T-helper 2 cell (primary cell): ENCODE data around the gene SLC25A28.

Source experiments
- DNase-seq, 5 experiments: peaks; one replicate each; pipeline versions ENCODE4 v3.0.0 to v3.0.0-alpha.2; 2012 to 2022
- total RNA-seq, 2 donors: gene quantifications; one replicate each; lab custom pipeline; 2026; lab: John Stamatoyannopoulos, UW

SLC25A28 gene, protein sequence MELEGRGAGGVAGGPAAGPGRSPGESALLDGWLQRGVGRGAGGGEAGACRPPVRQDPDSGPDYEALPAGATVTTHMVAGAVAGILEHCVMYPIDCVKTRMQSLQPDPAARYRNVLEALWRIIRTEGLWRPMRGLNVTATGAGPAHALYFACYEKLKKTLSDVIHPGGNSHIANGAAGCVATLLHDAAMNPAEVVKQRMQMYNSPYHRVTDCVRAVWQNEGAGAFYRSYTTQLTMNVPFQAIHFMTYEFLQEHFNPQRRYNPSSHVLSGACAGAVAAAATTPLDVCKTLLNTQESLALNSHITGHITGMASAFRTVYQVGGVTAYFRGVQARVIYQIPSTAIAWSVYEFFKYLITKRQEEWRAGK
- total RNA-seq = 38.7 to 60.7 reads per million in 2 donors

DNA sequence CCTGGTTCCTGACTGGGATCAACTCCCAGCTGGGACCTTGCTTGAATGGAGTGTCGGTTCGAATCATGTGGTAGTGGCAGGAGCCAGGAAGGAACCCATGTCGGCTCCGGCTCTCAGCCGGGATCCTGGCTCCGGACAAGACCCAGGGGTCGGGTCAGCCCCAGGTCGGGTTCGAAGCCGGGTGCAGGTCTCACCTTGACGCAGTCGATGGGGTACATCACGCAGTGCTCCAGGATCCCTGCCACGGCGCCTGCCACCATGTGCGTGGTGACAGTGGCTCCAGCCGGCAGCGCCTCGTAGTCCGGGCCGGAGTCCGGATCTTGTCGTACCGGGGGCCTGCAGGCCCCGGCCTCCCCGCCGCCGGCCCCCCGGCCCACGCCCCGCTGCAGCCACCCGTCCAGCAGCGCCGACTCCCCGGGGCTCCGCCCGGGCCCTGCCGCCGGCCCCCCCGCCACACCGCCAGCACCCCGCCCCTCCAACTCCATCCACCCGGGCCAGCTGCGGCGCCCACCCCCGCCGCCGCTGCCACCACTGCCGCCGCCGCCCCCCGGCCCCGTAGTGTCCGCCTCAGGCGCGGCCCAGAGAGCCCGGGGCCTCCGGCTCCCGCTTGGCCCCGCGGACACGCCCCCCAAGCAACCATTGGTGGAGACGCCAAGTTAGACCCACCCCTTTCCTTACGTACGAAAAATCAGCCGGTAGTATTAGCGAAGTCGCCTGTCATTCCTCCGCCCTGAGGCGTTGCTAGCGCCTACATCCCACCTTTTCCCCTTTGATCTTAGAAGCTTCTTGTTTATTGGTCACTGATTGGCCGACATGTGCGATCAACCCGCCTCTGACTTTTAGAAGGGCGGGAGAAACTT is at the start of gene SLC25A28:
Gene SLC25A28 (minus strand): TSS at position 589 of the 860 bp plus-strand sequence. CDS start 104 bp downstream, at position 485.
- DNase-seq = peak in 4 of 5 experiments; percentile 78 to 100 (median 92)

DNA sequence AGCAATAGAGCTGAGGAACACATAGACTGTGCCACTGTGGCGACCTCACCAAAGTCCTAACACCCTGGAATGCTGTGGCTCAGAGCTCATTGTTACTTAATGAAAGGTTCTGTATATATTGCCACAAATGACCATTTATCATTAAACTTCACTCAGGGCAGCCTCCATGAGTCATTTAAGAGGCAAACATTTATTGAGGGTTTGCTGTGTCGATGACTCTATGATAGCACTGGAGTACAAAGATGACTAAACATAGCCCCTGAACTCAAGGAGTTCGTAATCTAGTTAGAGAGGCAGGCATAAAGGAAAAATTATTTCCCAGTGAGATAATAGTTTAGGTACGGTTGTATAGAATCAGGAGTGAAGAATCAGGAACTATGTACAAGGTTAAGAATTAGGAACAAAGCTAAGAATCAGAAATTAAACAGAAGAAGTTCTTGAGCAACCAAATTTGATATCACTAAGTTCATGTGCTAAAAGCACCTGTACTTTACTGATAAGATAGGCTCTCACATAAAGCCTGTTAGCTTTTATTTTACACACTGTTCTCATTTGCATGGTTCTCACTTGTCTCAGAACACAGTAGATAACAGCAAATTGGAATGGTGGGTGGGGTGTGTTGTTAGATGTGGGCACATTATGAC is 47.0 kb upstream of the SLC25A28 start:
- no peak for DNase-seq

DNA sequence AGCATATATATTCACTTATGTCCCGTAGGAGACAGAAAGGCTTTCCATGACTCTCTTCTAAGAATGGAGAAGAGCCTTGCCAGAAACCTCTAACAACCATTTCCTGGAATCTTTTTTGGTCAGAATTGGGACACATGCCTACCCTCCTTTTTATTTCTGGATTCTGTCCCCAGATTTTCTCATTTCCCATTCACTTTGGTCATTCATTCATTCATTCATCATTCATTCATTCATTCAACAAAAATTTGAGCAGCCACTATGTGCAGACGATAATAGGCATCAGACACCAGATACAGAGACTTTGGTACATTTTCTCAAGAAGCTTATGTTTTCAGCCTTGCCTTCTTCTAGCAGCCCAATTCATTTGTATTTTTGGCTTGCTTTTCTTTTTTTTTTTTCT is 45.1 kb upstream of the SLC25A28 start:
- DNase-seq = no peak

DNA sequence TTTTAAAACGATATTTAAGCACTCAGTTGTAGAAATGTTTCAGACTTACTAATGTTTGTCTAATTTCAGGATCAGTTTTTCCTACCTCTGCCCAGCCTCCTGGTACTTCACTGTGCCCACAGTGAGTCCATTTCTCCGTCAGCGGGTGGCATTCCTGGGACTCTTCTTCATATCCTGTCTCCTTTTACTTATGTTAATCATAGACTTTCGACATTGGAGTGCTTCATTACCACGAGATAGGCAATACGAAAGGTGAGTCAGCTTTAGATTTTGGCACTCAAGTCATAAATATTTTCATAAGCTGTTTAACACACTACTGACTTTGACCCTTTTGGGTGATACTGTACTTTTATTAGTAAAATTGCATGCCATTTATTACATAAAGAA is 41.1 kb upstream of the SLC25A28 start:
- no peak for DNase-seq

DNA sequence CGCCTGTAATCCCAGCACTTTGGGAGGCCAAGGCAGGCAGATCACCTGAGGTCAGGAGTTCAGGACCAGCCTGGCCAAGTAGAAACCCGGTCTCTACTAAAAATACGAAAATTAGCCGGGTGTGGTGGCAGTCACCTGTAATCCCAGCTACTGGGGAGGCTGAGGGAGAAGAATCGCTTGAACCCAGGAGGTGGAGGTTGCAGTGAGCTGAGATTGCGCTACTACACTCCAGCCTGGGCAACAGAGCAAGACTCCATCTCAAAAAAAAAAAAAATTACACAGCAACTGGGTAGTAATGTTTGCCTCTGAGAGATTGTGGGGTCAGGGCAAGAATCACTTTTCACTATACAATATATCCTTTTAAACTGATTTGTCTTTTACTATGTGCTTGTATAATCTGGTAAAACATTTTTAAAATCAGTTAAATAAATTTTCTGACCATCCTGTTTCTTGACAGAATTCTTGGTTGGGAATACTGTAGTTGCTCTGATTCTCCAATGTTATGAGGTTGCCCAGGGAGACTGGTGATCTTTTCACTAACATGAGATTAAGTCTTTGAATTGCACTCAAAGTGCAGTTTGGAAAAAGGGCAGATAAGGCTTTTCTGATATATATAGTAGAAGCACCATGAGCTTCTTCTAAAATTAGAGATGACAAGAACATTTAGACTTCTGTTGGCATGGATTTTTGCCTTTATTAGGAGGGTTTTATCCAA is 40.6 kb upstream of the SLC25A28 start:
- DNase-seq = no peak

DNA sequence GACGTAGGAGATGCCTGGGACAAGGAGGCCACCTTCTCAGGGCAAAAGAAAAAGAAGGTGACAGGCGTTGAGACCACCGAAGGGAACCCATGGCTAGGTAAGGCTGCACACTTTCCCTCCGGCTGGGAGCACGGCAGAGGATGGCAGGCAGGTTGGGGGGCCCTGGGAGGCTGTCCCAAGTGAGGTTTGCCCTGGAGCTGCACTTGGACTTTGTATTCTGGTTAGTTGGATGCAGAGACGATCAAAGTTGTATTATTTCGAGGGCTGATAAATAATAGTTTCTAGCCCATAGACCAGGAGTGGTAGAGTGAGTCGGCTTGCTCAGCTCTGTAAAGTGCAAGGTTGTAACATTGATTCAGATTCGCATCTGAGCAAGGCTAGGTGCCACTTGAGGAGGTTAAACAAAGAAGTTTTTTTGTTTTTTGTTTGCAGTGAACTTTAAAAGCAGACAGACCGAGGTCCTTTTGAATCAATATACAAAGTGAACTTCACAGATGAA is 39.7 kb upstream of the SLC25A28 start:
- DNase-seq = no peak

DNA sequence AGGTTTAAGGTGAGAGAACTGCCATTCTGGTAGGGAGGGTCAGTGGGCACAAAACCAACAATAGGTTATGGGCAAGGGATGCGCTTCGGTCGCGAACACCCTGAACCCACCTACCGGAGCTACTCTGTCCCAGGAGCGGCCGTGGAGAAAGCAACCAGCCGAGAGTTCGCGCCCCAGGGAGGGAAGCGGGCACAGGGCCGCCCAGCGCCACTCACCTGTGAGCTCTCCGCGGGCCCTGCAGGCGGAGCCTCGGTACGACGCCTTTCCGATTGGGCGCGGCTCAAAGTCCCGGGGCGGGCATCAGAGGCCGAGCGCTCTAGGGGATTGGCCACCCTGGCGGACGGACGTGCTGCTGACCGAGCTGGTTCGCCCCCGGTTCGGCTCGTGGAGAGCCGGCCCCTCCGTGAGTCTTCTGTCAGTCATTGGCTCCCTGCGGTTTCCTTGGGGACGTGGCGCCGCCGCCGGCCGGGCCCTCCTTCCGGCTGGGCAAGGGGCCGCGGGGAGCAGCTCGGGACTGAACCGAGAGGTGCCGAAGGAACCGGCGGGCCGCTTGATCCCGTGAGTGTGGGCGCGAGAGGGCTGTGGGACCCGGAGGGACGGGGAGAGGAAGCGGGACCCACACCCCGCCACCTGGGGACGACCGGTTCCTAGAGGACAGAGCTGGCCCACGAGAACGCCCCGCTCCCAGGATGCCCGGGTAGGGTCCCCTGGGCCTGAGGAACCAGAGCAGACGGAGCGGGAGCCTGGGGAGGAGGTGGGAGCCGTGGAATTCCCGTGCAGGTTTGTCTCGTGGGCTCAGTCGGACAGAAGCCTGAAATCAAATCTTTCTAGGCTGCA is 39.0 kb upstream of the SLC25A28 start, which contains the start of gene ENTPD7:
Gene ENTPD7 (plus strand): TSS at position 479 of the 837 bp plus-strand sequence. CDS start 448 bp downstream, outside the sequence.
- DNase-seq = peak; percentile 68 to 94 (median 83)

DNA sequence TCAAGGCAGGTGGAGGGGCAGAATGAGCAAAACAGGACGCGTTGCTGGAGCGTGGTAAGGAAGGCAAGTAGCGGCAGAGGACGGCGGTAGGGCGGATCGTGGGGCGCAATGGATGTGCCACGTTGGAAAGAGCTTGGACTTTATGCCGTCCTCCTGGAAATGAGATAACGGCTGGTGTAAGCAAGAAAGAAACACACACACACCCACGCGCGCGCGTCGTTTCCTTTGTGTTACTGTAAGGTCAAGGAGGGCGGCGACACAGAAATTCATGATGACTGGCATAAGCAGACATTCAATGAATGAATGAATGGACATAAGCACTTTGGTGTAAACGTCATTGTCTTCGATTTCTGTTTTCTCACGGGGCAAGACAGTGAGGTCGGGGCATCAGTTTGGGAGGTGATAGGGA is 38.4 kb upstream of the SLC25A28 start:
- peak; percentile 5 to 45 (median 16) for DNase-seq

DNA sequence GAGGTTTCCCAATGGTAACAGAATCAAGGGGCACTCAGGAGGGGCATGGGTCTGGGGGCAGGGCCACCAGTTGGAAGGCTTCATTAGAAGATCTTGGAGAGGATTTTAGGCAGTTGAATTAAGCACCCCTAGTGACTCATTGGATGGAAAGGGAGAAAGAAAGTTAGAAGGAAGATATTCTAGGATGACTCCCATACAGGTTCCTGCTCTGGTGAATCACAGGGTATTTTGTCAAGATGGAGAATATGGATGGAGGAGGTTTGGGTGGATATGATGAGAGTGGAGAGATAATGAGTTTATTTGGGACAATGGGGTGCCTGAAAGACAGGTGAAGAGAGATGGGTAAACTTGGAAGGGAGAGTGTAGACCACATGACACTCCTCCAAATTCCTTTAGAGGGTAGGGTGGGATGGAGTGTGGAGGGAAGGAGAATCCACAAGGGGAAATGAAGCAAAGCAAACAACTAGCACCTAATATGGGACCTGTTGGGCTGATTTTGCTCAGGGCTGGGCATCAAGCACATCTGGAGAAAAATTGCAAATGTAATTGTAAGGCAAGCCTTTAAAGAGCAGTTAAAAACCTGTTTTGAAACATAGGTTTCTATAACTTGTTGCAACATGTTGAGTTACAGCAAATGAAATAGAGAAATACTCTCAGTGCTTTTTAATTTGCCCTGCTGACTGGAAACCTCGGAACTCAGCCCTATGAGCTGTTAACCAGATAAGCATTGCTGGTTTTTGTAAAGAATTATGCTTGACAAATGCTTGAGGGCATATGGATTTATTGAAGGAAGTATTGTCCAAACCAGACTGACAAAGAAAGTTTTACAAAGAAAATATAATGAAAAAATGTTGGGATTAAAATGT is 36.2 kb upstream of the SLC25A28 start:
- DNase-seq = no peak

DNA sequence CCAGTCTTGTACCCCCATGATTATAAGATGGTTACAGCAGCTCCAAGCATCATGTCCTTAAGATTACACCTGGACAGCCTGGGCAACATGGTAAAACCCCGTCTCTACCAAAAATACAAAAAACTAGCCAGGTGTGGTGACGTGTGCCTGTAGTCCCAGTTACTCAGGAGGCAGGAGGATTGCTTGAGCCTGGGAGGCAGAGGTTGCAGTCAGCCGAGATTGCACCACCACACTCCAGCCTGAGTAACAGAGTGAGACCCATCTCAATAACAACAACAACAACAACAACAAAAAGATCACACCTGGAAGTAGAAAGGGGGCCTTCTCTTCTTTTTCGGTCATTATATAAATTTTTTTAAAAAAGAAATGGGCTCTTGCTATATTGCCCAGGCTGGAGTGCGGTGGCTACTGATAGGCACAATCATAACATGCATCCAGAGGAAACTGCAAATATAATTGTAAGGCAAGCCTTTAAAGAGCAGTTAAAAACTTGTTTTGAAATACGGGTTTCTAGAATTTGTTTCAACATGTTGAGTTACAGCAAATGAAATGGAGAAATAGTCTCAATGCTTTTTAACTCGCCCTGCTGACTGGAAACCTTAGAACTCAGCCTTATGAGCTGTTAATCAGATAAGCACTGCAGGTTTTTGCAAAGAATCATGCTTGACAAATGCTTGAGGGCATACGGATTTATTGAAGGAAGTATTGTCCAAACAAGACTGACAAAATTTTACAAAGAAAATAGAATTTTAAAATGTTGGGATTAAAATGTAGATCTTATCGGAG is 34.3 kb upstream of the SLC25A28 start:
- DNase-seq = no peak

DNA sequence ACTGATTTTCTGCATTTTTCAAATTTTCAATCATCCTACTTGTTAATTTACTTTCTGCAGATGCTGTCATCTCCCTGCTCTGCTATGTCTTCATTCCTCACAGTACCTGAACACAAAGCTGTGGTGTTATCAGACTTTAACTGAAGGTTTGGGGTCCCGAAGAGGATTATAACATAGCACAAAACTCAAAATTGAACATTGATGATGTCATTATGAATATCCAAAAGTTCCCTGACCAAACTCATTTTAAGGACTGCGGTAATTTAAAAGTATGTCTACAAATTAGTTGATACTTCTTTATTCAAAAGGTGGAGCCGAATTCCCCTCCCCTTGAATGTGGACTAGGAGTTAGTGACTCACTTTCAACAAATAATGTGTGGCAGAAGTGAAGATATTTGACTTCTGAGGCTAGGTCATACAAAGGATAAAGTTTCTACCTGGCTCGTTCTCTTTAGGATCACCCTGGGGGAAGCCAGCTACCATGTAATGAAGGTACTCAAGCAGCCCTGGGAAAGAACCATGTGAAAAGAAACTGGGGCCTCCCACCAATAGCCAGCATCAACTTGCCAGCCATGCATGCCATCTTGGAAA is 32.7 kb upstream of the SLC25A28 start:
- DNase-seq = no peak

DNA sequence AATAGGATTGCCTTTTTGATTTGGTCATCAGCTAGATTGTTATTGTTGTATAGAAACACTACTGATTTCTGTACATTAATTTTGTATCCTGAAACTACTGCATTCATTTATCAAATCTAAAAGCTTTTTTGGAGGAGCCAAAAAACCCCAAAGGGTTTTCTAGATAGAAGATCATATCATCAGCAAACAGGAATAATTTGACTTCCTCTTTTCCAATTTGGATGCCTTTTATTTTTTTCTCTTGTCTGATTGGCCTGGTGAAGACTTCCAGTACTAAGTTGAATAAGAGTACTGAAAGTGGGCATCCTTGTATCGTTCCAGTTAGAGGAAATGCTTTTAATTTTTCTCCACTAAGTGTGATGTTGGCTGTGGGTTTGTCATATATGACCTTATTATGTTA is 28.5 kb upstream of the SLC25A28 start:
- no peak for DNase-seq

DNA sequence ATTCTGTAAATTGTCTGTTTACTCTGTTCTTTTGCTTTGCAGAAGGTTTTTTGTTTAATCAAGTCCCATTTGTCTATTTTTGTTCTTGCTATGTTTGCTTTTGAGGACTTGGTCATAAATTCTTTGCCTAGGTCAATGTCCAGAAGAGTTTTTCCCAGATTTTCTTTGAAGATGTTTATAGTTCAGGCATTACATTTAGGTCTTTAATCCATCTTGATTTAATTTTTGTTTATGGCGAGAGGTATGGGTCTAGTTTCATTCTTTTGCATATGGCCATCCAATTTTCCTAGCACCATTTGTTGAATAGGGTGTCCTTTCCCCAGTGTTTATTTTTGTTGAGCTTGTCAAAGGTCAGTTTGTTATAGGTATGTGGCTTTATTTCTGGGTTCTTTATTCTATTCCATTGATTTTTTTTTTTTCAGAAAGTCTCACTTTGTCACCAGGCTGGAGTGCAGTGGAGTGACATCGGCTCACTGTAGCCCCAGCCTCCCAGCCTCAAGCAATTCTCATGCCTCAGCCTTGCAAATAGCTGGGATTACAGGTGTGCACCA is 27.4 kb upstream of the SLC25A28 start:
- no peak for DNase-seq

DNA sequence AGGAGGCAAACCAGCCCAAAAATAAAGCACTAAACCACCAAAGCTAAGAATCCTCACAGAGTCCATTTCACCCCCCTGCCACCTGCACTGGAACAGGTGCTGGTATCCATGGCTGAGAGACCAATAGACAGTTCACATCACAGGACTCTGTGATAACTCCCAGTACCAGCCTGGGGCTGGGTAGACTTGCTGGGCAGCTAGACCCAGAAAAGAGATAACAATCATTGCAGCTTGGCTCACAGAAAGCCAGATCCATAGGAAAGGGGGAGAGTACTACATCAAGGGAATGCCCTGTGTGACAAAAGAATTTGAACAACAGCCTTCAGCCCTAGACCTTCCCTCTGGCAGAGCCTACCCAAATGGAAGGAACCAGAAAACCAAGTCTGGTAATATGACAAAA is 13.6 kb upstream of the SLC25A28 start:
- DNase-seq = no peak

DNA sequence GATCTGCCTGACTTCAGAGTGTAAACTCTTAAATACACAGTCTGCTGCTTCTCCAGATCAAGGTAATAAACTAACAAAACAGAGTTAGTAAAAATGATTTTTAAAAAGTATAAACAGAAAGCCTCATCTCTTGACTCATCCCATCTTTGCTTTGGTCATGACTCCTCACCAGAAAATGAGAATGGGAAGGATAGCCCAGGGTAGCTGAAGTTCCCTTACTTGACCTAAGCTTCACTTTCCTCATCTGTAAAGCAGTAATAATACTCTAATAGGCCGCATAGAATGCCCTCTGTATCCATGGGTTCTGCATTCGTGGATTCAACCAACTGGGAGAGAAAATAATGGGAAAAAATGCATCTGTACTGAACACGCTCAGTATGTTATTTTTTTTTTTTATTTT is 11.3 kb upstream of the SLC25A28 start:
- no peak for DNase-seq

DNA sequence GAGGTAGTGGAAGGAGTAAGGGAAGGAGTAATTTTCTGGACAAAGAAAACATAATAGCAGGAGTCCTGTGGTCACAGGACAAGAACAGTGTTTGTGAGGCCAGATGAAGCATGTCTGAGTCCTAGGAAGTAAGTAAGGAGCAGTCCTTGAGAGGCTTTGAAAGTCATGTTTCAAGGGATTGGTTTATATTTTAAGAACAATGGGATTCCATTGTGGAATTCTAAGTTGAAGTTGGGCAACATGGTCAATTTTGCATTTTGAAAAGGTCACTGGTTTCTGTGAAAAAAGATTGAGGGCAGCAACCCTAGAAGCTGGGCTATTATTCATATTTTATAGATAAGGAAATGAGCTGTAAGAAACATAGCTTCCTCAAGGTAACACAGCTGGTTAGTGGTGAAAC is 10.8 kb upstream of the SLC25A28 start:
- DNase-seq = no peak

DNA sequence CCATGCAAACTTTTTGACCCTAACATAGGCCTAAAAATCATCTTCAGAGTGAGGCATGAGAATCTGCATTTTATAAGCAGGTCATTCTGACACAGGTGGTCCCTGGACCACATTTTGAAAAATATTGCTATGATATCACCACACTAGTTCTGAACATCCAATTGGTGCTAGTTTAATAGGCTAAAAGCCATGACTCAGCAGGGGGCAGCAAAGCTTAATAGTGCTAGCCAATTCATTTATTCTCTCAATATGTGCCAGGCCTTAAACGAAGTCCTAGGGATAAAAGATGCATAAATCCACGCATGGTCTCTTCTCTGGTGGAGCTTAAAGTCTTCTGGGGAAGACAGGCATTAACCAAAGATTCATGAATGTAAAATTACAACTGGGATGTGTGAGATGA is 10.2 kb upstream of the SLC25A28 start:
- peak in 1 of 5 experiments; percentile 23 for DNase-seq

DNA sequence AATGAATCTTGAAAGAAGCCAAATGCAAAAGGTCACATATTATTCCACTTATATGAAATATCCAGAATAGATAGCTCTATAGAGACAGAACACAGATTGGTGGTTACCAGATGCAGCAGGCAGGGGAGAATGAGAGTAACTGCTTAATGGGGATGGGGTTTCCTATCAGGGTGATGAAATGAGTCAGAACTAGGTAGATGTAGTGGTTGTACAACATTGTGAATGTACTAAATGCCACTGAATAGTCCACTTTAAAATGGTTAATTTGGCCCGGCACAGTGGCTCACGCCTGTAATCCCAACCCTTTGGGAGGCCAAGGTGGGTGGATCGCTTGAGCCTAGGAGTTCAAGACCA is 9.4 kb upstream of the SLC25A28 start:
- peak in 1 of 5 experiments; percentile 42 for DNase-seq
